ENCODE measurements around the gene RPS6KA1. TPM values are rescaled to one million over a fixed set of nuclear protein-coding genes. Genes with fewer than 3 reads are reported as not detected.

Gene RPS6KA1
- total and polyA plus RNA-seq, 2 of the 13 experiments (the other 11 are each of a cell fraction or from before 2014, with no cell fraction given): 19.6 to 24.2 TPM

GRCh38 chr1:26555550-26555981 lies 26.0 kb downstream of the RPS6KA1 start (continued):
- TF ChIP-seq ZNF691 (CRISPR knock-in tag; IDR thresholded peaks at IDR 0.05; ENCODE audit: borderline replicate concordance, low read depth) (peak; percentile 97), ZBTB44 (CRISPR knock-in tag; IDR thresholded peaks at IDR 0.05) (no peak), ZNF407 (CRISPR knock-in tag; IDR thresholded peaks at IDR 0.05; ENCODE audit: not compliant biosample characterization) (no peak), HCFC1 (IDR thresholded peaks at IDR 0.05; ENCODE audit: low read depth, low read length) (no peak), ONECUT2 (CRISPR knock-in tag; IDR thresholded peaks at IDR 0.05) (no peak), ETV5 (CRISPR knock-in tag; IDR thresholded peaks at IDR 0.05; ENCODE audit: borderline replicate concordance) (peak; percentile 80), ZNF800 (CRISPR knock-in tag; IDR thresholded peaks at IDR 0.05) (no peak), ZBTB33 (CRISPR knock-in tag; IDR thresholded peaks at IDR 0.05) (peak; percentile 58; the same call in 1 of the 2 replicates), THRA (CRISPR knock-in tag; IDR thresholded peaks at IDR 0.05; ENCODE audit: borderline replicate concordance) (no peak), KDM5B (CRISPR knock-in tag; IDR thresholded peaks at IDR 0.05; ENCODE audit: borderline replicate concordance) (no peak; the same call in 1 of the 2 replicates)
